ENCODE data around the gene ITCH.
A peak's percentile ranks its signal among the peaks of the same experiment; 100 is the strongest.
"Not testable (repeated sequence)": the region's sequence is repeated elsewhere in the genome, so short reads cannot be mapped to it uniquely, and the experiment has no call there.

ITCH gene

GRCh38 chr20:34468951-34469350 is 105.9 kb downstream of the ITCH start:
- DNase-seq = no peak

DNA sequence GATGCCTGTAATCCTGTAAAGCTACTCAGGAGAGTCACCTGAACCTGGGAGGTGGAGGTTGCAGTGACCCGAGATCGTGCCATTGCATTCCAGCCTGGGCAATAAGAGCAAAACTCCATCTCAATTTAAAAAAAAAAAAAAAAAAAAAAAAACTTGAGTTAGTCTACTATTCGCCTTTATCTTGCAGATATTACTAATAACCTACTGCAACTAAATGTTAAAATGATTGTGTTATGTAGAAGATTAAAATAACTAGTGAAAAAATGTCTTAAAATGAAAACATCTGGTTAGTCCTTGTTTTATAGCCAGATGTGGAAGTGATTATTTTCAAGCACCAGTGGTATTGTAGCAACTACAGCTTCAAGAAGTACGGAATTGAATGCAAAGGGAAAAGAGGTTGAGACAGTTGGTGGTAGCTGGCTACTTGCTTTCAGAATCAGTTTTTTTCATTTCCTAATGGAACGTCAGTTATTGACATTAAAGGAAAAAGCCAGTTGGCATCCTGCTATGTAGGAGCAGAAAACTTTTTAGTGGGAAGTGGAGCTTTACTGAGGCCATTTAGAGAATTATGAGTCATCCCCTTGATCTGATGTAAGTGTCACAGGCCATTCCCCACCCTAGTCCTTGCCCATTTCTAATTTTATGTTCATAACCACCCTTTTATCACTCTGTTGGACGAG is 109.3 kb downstream of the ITCH start:
- no peak for DNase-seq

DNA sequence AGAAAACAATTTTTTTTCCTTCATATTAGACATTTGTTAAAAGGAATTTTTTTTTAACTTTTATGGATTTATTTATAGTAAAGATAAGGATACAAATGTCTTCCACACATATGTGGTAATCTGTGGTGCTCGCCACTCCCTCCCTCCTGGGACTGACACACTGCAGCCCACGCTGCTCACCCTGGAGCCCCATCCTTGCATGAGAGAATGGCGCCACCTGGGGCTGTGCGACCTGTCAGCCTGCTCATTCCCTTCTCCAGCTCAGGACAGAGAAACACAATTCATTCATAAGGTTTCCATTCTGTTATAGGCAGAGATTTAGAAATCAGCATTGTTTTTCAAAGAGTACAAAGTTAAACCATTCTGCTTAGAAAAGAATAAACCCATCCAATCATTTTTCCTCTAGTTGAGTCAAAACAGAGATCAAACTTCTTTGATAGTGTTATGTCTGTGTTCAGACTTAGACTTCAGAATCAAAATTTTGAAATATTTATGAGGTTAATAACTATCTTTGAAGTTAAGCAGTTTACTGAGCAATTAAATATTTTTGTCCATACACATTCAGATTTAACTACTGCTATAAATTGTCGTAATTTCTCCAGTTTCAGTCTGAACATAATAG is 110.3 kb downstream of the ITCH start:
- no peak for DNase-seq

DNA sequence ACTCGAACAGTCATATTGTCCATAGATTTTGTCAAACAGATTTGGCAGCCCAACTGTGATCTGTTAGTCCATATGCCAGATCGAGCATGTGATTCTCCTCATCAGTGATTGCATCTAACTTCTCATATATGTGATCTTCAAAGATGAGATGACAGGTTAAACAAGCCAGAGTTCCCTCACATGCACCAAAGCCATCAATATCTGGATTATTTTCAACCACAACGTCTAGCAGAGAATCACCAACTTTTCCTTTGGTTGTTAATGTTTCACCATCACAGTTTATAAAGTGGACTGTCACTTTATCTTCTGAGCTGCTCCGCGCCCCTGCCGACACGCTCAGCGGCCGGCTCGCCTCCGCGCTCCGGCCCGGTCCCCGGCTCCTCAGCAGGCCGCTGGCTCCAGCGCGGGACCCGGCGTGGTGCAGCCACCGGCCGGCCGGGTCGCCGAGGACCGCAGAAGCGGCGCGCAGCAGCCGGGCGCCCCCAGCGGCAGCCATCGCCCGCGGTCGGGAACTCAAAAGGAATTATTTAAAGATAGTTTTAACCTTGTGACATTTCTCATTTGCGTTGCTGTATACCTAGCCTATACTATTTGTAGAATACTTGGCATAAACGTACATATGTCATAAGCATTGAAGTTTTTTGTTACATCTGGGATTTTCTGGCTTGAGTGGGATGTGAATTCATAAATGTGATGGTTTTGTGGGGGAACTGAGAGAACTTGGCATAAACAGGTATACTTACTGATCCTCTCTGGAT is 113.1 kb downstream of the ITCH start:
- DNase-seq = peak; percentile 1

DNA sequence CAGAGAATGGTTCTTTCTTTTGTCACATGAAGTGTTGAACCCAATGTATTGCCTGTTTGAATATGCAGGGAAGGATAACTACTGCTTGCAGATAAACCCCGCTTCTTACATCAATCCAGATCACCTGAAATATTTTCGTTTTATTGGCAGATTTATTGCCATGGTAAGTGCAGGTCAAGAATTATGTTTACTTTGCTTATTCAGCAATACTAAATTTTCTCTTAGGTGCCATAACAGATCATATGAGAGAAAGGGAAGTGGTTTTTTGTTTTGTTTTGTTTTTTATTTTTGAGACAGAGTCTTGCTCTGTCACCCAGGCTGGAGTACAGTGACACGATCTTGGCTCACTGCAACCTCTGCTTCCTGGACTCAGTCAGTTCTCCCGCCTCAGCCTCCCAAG is 116.6 kb downstream of the ITCH start:
- no peak for DNase-seq

DNA sequence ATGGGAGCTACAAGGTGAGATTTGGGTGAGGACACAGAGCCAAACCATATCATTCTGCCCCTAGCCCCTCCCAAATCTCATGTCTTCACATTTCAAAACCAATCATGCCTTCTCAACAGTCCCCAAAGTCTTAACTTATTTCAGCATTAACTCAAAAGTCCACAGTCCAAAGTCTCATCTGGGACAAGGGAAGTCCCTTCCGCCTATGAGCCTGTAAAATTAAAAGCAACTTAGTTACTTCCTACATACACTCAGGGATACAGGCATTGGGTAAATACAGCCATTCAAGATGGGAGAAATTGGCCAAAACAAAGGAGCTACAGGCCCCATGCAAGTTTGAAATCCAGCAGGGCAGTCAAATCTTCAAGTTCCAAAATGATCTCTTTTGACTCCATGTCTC is 119.1 kb downstream of the ITCH start:
- not testable (repeated sequence) for DNase-seq

GRCh38 chr20:34483585-34484220 is 120.6 kb downstream of the ITCH start:
- not testable (repeated sequence) for DNase-seq

GRCh38 chr20:34485068-34485634 is 122.1 kb downstream of the ITCH start:
- DNase-seq = no peak

- DNase-seq = no peak
These were observed 128.3 kb downstream of the ITCH start for GRCh38 chr20:34491226-34491931.

DNA sequence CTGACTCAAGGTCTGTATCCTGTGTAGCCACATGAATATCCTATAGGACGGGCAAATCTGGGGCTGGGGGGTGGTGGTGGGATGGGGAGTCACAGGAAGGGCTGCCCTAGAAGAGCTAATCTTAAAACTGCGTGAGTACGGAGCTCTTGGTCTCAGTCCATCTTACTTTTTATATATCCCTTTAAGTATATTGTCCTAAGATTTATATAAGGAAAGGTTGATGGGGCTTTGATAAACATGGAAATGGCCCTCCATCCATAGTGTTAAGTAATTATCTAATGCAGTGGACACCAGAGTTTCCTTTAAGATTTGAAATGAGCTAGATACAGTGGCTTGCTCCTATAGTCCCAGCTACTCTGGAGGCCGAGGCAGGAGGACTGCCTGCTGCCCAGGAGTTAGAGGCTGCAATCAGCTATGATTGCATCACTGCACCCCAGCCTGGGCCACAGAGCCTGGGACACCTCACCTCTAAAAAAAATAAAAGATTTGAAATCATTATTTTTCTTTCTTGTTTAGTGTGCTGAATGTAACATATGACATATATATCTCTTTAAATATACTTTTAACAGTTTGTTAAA is 128.9 kb downstream of the ITCH start:
- DNase-seq = no peak

DNA sequence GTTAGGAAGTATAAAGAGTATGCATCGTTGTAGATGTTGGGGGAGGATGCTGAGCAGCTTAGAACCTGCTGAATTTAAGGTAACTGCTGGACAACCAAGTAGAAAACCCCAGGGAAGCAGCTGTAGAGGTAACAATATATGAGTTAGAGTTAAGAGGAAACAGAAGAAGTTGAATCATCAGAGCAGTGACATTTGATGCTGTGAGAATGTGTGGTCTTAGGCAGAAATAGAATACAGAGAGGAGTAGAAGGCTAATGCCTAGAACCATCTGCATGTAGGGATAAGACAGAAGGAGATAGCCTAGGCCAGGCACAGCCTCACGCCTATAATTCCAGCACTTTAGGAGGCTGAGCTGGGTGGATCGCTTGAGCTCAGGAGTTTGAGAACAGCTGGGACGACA is 130.6 kb downstream of the ITCH start:
- no peak for DNase-seq

GRCh38 chr20:34495307-34495706 is 132.2 kb downstream of the ITCH start:
- no peak for DNase-seq

DNA sequence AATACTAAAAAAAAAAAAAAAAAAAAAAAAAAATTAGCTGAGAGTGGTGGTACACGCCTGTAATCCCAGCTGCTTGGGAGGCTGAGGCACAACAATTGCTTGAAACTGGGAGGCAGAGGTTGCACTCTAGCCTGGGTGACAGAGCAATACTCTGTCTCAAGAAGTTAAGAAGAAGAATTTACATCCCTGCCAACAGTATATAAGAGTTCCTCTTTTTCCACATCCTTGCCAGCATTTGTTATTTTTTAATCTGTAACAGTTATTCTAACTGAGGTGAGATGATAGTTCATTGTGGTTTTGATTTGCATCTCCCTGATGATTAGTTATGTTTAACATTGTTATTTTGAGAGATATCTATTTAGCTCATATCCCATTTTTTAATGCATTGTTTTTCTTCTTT is 132.8 kb downstream of the ITCH start:
- DNase-seq = no peak

- not testable (repeated sequence) for DNase-seq
These were observed 134.5 kb downstream of the ITCH start for GRCh38 chr20:34497596-34497995.

DNA sequence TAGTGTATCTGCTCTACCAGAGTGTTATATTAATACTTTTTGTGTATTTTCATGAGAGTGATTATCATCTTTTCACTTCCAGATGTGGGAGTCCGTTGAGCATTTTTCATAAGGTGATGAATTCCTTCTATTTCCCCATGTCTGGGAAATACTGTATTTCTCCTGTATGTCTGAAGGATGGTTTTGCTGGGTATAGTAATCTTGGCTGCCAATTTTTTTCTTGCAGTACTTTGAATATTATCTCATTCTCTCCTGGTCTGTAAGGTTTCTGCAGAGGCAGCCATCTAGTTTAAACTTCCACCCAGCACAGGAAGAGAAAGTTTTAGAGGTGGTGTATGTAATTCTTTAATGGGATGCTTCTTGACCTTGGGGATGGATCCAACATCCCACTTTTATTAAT is 137.8 kb downstream of the ITCH start:
- DNase-seq = no peak

DNA sequence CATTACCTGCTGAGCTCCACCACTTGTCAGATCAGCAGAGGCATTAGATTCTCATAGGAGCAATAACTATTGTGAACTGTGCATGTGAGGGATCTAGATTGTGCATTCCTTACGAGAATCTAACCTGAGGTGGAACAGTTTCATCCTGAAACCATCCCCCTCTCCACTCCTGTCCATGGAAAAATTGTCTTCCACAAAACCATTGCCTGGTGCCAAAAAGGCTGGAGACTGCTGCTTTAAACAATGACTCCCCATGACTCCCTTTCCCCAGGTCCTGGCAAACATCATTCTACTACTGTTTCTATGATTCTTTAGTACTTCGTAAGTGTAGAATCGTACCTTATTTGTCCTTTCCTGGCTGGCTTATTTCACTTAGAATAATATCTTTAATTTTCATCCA is 143.4 kb downstream of the ITCH start:
- DNase-seq = no peak

DNA sequence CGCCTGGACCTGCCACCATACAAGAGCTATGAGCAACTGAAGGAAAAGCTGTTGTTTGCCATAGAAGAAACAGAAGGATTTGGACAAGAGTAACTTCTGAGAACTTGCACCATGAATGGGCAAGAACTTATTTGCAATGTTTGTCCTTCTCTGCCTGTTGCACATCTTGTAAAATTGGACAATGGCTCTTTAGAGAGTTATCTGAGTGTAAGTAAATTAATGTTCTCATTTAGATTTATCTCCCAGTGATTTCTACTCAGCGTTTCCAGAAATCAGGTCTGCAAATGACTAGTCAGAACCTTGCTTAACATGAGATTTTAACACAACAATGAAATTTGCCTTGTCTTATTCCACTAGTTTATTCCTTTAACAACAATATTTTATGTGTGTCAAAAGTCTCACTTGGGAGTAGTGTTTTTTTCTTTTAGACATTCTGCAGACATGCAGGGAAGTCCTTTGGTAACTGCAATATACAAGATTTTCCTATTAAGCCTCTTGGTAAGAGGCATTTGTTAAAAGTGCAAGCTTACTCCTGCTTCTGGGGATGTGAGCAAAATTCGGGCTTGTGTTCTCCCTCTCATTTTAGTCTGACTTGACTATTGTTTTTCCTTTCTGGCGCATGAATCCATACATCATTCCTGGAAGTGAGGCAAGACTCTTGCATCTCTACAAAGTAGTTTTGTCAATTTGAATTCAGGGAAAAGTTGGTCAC is 144.8 kb downstream of the ITCH start:
- DNase-seq = no peak

- no peak for DNase-seq
These were observed 147.5 kb downstream of the ITCH start for GRCh38 chr20:34510575-34510974.

GRCh38 chr20:34511891-34512265 is 148.8 kb downstream of the ITCH start:
- DNase-seq = no peak

DNA sequence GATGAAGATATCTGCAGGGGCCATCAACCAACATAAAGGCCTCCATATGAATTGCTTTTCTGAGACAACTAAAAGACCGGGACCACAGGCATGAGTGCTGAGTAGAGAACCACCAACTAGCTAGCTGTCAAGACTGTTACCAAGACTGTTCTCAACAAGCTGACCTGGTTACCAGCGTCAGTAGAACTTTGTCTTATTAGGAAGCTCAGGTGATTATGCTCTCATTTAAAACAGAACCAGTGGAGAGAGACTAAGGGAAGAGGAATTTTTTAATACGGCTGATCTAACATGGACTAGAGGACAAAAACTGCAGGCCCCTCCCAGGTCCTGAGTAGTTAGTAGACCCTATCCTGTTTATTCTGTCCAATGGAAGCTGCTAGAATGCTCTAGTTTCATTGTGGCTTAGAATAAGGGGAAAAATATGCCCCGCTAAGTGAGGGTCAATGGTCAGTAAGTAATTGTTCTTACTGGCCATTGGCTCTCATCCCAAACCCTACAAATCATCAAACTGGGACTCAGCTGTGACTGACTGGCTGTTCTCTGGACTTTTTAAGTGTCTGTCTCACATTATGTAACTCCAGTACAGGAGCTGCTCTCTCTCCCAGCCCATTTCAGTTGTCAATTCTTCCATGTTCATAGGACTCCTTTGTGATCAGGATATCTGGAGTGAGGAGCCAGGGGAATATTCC is 149.3 kb downstream of the ITCH start:
- no peak for DNase-seq

- peak; percentile 9 for DNase-seq
These were observed 149.9 kb downstream of the ITCH start for GRCh38 chr20:34512955-34513419.
